Choroid plexus epithelial cell (primary cell): ENCODE results near the gene RAD23A.
A peak's percentile ranks its signal among the peaks of the same experiment; 100 is the strongest.

Source experiments
- DNase-seq: peaks from one replicate; pipeline ENCODE4 v3.0.0-alpha.2; 2010; ENCODE audit warnings: low read depth
- H3K4me3 ChIP-seq: 2 replicates; pipeline ENCODE4 v1.5.1; 2011; ENCODE audit warnings: low read depth, mild to moderate bottlenecking, control low read depth, low read length, moderate library complexity
- TF ChIP-seq, protein P1 (sequence below): conservative IDR thresholded peaks from 2 replicates; pipeline ENCODE4 v1.5.1; 2011; ENCODE audit warnings: low read depth, mild to moderate bottlenecking, control low read depth, inconsistent platforms, low read length, moderate library complexity

The RAD23A gene

DNA sequence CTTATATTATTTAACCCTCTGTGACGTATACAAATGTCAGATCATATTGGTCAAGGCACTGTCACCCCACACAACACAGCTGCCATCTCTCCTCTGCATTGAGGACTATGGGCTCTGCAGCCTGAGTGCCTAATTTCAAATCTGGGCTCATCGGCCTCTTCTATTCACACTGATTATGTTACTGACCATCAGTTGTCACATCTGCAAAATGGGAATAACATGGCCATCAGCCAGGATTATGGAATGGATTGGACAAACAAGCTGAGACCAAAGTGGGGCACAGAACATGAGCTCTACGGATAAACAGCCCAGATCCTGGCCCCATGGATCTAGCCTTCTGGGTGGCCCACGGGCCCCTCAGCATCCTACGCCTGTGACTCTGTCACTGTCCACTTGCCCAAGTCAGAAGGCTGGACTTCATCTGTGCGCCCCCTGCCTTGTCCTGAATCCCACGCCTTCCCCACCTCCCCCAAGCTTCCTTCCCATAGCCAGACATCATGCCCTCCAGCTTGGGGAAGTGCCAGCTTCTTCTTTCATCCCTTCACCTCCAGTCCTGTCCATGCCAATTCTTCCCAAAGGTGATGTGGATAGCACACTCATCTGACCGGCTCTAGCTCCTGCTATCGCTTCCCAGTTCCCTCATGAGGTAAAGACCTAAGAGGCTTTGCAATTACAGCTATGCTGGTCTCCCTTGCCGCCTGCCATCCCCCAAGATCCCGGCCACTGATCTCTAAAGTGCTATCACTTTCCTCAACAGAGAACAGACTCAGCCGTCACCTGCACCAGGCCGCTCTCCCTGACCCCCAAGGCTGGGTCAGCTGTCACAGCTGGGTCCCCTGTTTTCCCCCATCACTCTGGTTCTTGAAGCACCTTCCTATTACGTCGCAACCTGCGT, 13.0 kb upstream of the RAD23A start:
- DNase-seq: no peak
- TF ChIP-seq, protein P1, sequence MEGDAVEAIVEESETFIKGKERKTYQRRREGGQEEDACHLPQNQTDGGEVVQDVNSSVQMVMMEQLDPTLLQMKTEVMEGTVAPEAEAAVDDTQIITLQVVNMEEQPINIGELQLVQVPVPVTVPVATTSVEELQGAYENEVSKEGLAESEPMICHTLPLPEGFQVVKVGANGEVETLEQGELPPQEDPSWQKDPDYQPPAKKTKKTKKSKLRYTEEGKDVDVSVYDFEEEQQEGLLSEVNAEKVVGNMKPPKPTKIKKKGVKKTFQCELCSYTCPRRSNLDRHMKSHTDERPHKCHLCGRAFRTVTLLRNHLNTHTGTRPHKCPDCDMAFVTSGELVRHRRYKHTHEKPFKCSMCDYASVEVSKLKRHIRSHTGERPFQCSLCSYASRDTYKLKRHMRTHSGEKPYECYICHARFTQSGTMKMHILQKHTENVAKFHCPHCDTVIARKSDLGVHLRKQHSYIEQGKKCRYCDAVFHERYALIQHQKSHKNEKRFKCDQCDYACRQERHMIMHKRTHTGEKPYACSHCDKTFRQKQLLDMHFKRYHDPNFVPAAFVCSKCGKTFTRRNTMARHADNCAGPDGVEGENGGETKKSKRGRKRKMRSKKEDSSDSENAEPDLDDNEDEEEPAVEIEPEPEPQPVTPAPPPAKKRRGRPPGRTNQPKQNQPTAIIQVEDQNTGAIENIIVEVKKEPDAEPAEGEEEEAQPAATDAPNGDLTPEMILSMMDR: no peak
- H3K4me3 ChIP-seq: peak overlapping the region; percentile 100

DNA sequence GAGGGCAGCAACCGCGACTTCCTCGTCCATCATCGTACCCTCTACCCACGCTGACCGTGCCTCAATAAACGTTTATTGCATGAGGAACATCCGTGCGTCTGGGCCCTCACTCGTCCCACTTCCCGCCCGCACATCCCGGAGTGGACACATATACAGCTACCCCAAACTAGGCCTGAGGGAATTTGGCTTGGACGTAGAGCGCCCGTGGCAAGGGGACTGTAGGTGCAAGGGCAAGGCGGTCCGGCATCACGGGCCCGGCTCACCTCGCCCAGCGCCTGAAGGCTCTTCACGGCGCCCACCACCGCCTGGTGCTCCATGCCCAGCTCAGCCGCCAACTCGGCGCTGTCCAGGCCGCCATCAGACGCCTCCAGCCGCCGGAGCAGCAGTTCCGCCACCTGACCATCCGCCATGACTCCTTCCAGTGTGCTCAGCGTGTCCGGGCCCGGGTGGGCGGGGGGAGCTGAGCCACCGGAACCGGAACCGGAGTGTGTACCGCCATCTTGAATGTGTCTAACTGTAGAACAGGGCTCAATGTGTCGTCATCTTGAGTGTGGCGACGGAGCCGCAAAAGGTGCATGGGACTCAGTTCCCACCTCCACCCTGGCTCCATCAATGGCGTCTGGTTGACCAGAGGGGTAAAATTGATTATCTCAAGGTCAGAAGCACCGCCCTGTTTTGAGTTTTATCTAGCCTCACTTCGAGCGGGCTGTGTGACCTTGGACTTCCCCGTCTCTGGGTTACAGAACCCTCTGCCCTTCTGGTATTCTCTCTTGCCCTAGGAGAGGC, 12.2 kb upstream of the RAD23A start, which contains the start of gene FARSA:
FARSA (minus strand) TSS at position 425 of the 786 bp plus-strand sequence; CDS start at position 410, 15 bp downstream.
- DNase-seq: peak; percentile 94
- TF ChIP-seq, protein P1: no peak
- H3K4me3 ChIP-seq: peak within 1 kb of the TSS; percentile 100

GRCh38 chr19:12935071-12935470, 10.6 kb upstream of the RAD23A start:
- H3K4me3 ChIP-seq: no peak overlapping the region
- TF ChIP-seq, protein P1: no peak
- no peak for DNase-seq

GRCh38 chr19:12936582-12936981, 9.1 kb upstream of the RAD23A start:
- no peak for DNase-seq
- H3K4me3 ChIP-seq: no peak overlapping the region
- TF ChIP-seq, protein P1: no peak

DNA sequence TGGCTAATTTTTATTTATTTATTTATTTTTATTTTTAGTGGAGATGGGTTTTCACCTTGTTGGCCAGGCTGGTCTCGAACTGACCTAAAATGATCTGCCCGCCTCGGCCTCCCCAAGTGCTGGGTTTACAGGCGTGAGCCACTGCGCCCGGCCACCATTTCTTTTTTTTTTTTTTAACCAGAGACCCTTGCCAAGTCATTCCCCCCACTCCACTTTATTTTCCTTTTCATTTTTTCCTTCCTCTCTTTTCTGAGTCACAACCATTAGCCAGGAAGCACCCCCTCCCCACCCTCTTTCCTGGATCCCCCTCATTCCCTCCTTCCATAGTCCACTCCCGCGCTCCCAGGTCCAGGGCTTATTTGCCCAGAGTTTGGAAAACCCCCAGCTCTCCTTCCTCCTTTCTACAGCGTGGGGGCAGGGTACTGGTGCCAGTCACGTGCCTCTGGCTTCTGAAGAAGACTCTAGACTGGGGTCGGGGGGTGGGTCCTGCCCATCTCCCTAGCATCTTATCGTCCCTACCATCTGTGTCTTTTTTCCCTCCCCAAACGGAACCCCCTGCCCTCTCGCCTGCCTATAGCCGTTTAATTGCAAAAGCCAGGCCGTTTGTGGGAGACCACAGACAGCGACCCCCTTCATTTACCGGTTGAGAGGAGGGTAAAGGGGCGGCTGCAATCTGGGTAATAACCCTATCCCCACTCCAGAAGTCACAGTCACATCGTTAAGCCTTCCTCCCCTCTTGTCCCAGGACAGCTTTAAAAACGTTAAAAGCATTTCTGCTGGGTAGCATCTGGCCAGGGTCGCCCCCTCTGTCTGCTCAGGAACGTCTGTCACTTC, 8.4 kb upstream of the RAD23A start:
- DNase-seq: no peak
- H3K4me3 ChIP-seq: peak overlapping the region; percentile 57
- TF ChIP-seq, protein P1: no peak

DNA sequence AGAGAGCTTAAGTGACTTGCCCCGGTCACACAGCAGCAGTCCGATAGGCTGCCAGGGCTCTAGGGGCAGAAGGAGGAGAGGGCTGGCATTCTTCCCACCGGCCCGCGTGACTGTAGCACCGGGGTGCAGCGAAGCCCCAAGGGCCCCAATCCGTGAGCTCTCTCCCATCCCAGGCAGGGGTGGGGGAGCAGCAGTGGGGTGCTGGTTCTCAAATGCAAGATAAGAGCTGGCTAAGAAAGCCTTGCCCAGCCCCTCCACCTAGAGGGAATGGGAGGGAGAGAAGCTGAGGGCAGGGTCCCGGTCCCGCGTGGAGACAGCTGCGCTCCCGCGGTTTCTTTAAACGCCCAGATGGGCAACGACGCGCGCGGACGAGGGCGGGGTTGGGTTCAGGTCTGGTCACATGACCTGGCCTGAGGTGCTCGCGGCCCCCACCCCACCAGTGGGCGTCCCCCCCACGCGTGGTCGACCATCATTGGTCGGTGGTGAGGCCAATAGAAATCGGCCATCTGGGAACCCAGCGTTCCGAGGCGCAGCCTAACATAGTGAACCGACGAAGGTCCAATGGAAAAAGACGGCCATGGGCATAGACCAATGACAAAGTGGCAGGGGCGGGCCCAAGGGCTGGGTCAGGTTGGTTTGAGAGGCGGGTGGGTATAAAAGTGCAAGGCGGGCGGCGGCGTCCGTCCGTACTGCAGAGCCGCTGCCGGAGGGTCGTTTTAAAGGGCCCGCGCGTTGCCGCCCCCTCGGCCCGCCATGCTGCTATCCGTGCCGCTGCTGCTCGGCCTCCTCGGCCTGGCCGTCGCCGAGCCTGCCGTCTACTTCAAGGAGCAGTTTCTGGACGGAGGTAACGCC, 7.5 kb upstream of the RAD23A start, which contains the start of gene CALR:
CALR (plus strand) TSS at position 683 of the 852 bp plus-strand sequence; CDS start at position 754, 71 bp downstream.
- peak within 1 kb of the TSS; percentile 99 for H3K4me3 ChIP-seq
- TF ChIP-seq, protein P1: no peak

More for the DNA sequence above, 7.5 kb upstream of the RAD23A start, which contains the start of gene CALR:
- DNase-seq: peak; percentile 100
